NB4 (cell line): Measurements from ENCODE around the gene TMED1.

Source experiments
- DNase-seq: peaks from one replicate; pipeline ENCODE4 v3.0.0; 2010; ENCODE audit warnings: low read depth
- H3K4me3 ChIP-seq: one replicate; pipeline ENCODE4 v1.5.1; 2011; ENCODE audit warnings: mild to moderate bottlenecking, low read depth, low read length, moderate library complexity
- CTCF ChIP-seq: IDR thresholded peaks from one replicate; pipeline ENCODE4 v1.5.1; 2012; ENCODE audit warnings: low read depth, low read length
- MAX ChIP-seq: IDR thresholded peaks from 2 replicates; pipeline ENCODE4 v1.6.1; 2011; ENCODE audit warnings: low read depth, low read length
- MYC ChIP-seq: IDR thresholded peaks from 2 replicates; pipeline ENCODE4 v1.6.1; 2011; ENCODE audit warnings: low read depth, low read length
- POLR2A ChIP-seq: IDR thresholded peaks from 2 replicates; pipeline ENCODE4 v1.6.1; 2011; ENCODE audit warnings: mild to moderate bottlenecking; ENCODE audit not compliant: insufficient read length; ENCODE audit errors: extremely low read depth

TMED1 gene

GRCh38 chr19:10808937-10809649 lies 26.9 kb downstream of the TMED1 start:
- DNase-seq, result peak; percentile 53
- no peak overlapping the region for H3K4me3 ChIP-seq
- TF ChIP-seq MAX (no peak), MYC (peak; percentile 6; the same call in 1 of the 2 replicates)

GRCh38 chr19:10805758-10806247 lies 30.2 kb downstream of the TMED1 start:
- no peak for TF ChIP-seq MYC
- TF ChIP-seq MAX, result no peak
- no peak for TF ChIP-seq POLR2A
- no peak for TF ChIP-seq CTCF
- no peak overlapping the region for H3K4me3 ChIP-seq
- DNase-seq, result no peak

GRCh38 chr19:10805065-10805757 lies 30.8 kb downstream of the TMED1 start:
- peak; percentile 73 for DNase-seq
- no peak overlapping the region for H3K4me3 ChIP-seq
- TF ChIP-seq POLR2A (no peak), MAX (no peak), MYC (no peak), CTCF (no peak)

- DNase-seq, result no peak
- H3K4me3 ChIP-seq, result no peak overlapping the region
- TF ChIP-seq MAX (no peak), MYC (no peak), POLR2A (no peak), CTCF (no peak)
These were observed 32.8 kb downstream of the TMED1 start for GRCh38 chr19:10803252-10803651.

- TF ChIP-seq POLR2A, result no peak
- no peak for TF ChIP-seq CTCF
- TF ChIP-seq MYC, result no peak
- no peak for TF ChIP-seq MAX
- no peak overlapping the region for H3K4me3 ChIP-seq
- DNase-seq, result no peak
These were observed 33.5 kb downstream of the TMED1 start for GRCh38 chr19:10802479-10802878.

- TF ChIP-seq MAX, result no peak
- TF ChIP-seq CTCF, result no peak
- no peak for TF ChIP-seq MYC
- no peak for TF ChIP-seq POLR2A
- no peak overlapping the region for H3K4me3 ChIP-seq
These were observed 35.5 kb downstream of the TMED1 start for GRCh38 chr19:10800488-10800887.

More at GRCh38 chr19:10800488-10800887, 35.5 kb downstream of the TMED1 start:
- DNase-seq, result no peak
